IPS-NIHi7 (cell line): ENCODE results near the gene KCNB1.

Experiments used
- DNase-seq: peaks from one replicate; pipeline ENCODE4 v3.0.0; 2012; ENCODE audit warnings: mixed read lengths; ENCODE audit errors: extremely low spot score

The KCNB1 gene

DNA sequence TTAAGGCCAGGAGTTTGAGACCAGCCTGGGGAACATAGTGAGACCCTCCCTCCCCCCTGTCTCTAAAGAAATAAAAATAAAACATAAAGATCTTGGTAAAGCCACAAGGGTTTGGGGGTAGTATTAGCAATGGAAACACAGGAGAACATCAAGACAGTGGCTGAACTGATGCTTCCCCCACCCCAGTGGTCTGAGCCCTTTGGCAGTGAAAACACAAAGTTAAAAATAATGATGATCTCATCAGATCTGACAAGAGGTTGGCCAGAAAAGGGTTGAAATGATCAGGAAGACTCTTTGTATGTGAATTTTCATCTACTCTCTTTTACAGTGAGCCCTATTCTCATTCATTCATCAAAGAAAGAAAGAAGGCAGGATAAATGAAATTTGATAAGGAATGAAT lies 93.7 kb downstream of the KCNB1 start:
- no peak for DNase-seq

DNA sequence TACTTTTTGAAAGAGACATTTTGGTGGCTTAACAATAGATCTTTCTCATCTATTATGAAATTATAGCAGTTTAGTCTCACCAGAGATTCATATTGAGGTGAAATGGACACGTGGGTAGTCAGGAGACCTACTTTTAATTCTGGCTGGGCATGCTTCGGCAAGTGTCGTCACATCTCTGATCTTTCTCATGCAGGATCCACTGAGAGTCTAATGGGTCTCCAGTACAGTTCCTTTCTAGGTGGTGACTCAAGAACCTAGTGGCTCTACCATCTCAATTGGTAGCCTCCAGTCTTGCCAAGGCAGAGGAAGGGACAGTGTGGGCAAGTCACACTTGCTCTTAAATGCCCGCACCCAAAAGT lies 94.9 kb downstream of the KCNB1 start:
- no peak for DNase-seq

DNA sequence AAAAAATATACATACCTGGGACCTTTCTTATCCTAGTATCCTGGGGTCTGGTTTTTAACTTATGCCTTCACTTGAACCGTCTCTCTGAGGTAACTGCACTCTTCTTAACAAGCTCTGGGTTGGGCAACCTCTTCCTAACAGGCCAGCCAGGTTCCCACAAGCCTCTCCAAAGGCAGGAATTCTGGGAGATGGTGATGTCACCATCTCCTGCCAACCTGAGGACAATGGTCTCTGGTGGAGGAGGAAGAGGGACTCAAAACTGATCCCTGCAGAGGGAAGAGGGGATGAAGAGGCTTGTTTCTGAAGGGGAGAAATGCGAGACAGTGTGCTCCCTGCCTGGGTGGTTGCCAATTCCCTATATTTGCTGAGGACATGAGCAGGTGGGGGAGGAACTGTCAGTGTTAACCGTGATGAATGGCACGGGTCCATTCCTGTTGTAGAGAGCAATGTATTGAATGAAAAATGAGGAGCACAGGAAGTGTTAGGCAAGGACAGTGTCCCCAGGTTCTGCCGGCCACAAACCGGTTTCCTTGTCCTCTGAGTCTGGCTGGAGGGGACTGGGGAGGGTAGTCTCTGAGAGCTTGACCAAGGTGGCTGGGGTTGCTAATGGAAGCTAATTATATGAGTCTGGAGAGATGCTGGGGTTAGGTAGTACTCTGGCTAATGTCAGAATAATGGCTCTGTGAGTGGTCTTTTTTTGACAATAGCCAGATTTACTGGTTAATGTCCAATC lies 95.5 kb downstream of the KCNB1 start:
- no peak for DNase-seq

DNA sequence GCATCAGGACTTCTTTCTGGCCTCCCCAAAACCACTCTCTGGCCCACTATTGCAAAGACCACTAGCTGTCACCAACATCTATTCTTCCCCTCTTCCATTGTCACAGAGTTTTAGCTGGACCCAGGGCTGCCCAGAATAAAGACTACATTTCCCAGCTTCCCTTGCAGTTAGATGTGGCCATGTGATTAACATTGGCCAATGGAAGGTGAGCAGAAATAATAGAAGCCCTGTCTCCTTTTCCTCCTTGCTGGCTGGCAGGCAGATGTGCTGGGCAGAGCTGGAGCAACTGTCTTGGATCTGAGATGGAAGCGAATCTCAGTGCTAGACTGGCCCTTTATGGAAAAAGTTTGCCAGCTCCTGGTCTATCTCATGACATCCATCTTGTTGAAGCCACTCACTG lies 97.0 kb downstream of the KCNB1 start:
- DNase-seq: peak; percentile 42

DNA sequence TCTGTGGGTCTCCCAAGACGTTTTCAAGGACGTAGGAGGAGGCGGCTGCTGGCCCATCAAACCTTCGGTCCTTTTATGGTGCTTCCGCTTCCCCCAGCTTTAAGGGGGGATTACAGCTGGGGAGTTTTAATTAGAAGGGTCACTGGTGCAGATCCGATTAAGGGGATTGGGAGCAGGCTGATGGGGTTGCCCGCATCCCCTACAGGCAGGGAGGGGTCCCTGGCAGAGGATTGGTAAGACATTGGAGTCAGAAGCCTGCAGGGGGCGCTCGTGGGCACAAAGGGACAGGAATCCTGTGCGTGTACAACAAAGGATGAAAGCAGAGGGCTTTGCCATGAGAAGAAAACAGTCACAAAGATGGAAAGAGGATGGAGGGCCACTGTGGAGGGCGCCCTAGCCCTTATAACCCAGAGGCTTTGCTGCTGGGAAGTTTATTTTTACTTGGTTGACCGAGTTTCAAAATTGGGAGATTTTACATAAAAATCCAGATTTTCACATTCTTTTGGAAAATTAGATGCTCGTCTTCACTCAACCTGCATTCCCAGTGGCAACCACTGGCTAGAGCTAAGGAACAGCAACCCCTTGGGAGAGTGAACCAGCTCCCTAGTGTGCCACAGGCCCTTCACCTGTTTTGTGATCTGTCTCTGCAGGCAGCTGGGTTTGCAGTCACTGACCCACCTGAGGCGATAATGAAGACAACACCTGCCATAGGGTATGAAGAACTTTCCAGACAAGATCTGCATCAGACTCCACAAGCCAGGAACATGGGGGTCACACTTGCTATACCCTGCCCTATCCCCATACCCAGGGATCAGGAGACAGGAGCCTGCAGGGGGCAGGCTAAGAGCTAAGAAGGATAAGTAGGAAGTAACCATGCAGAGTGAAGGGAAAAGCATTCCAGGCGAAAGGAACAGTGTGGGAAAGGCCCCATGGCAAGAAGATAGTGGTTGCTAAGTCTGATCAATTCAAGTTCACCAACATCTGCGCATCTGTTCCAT lies 97.7 kb downstream of the KCNB1 start:
- peak; percentile 89 for DNase-seq

DNA sequence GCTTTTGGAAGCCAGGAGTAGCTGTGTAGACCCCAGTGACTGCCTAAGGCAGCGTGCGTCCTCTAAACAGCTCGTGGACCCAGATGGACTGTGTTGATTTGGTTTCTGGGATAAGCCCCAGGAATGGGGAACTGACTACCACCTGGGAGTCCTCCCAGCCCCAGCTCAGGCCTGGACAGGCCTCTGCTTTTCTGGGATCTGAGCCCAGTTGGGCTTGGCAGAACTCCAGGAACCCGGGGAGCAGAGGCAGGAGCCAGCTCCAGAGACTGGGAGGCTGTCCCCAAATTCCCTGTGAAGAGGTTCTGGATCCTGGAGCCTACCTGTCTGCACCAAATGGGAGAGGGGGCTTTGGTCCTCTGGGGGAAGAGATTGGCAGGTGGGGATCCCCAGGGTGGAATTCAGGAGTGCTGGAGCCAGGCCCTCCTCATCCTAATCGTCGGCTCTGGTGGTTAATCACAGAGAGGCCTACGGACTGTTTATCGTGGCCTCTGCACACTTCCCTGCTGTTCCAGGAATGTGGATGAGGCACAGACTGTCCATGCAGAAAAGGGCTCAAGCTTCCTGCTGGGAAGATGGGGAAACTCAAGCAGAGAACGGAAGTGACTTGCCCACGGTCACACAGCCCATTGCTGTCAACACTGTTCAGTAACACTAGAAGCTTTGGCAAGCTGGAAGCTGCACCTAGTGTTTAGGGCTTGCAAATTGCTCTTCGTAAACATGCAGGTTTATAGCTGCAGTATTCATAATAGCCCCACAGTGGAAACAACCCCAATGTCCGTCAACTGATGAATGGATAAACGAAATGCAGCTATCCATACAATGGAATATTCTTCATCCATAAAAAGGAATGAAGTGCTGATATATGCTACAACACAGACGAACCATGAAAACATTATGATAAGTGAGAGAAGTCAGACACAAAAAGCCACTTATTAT lies 100.6 kb downstream of the KCNB1 start:
- DNase-seq: no peak

DNA sequence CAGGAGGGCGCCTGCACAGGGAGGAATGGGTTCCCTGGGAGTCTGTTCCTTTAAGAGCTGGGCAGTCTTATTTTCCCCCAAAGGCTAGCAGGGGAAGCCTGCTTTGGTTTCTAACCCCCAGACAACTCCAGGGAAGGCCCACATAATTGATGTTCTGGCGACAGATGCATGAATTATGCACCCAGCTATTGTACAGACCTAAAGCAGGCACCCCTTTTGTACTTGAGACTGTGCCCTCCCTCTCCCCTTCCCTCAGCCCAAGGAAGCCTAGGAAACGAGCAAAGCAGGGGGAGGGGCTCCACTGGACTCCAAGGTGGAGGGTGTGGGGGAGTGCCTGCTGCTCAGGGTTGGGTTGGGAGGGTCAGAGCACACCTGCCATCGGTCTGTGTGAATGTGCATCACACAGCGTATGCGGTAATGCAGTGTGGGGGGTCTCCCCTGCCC lies 102.1 kb downstream of the KCNB1 start:
- peak; percentile 66 for DNase-seq

DNA sequence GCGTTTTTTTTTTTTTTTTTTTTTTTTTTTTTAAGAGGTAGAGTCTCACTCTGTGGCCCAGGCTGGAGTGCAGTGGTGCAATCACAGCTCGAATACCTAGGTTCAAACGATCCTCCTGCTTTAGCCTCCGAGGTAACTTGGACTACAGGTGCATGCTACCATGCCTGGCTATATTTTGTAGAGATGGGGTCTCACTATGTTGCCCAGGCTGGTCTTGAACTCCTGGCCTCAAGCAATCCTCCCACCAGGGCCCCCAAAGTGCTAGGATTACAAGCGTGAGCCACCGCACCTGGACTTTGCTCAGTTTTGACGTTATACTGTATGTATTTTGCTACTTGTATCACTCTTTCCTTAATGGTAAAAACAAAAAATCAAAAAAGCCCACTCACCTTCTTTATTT lies 103.1 kb downstream of the KCNB1 start:
- no peak for DNase-seq

DNA sequence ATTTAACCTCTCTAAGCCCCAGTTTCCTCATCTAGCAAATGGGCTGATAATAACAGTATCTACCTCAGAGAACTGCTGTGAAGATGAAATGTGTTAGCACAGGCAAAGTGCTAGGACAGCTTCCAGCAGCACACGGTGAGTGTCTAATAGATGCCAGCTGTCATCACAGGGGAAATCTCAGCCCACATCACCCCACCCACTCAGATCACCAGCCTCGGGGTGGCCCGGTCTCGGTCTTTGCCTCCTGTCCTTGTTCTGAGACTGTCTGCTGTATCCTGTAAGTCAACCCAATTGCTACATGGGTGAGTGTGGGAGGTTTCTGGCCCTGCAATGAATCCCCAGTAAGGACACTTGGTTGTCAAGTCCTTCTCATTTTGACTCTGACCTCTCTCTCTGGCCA lies 105.1 kb downstream of the KCNB1 start:
- no peak for DNase-seq

DNA sequence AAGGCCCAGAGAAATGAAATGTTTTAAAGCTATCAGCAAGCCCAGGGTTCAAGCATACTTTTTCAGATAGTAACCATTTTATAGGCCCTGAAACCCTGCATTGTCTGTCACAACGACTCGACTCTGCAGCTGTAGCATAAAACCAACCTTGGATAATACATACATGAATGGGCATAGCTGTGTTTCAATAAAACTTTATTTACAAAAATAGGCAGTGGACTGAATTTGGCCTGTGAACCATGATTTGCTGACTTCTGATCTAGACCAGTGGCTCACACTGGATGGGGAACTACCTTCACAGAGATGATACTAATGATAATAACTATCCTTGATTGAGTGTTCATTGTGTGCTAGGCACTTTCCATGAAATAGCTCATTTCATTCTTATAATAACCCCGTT lies 107.3 kb downstream of the KCNB1 start:
- DNase-seq: no peak

DNA sequence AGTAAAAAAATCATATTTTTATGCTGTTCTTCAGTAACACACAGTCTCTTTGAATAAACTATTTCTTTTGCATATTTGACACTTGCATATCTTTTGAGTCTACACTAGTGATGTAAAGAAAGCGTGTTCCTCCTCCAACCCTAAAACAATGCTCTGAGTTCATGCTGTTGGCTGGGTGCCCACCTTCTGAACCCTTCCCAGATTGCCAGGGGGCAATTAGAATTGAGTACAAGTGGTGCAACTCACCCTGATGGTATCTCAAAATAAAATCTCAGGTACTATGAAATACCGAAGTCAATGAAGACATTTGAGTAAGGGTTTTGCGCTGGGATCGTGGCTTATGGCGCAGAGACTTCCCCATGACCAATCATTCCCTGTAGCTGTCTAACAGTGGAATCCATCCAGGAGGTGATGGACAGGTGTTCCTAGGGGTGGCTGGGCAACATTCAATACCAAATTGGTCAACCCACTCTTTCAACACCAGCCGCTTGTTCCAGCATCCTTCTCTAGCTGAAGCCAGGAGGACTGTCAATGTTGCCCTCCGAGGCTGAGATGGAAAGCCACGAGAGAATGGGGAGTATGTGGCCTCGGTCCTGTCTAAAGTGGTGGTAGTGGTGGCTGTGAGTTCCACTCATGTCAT lies 110.3 kb downstream of the KCNB1 start:
- no peak for DNase-seq

DNA sequence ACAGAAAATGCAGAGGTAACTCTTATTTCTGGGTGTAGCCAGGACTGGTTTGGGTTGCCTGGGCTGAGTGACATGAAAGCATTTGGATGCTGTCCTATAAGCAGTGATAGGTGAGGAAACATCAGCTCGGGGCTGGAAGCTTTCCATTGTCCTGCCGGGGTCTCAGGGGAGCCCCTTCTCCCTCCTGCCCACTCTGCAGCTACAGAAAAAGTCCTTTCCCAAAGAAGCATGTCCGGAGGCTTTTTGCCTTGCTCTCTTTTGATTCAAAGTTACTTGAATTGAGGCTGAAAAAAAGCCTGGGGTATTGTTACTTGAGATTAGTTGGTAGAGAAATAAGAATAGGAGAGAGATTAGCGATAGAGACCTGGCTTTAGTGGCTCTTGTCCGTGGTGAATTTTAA lies 113.9 kb downstream of the KCNB1 start:
- DNase-seq: no peak

DNA sequence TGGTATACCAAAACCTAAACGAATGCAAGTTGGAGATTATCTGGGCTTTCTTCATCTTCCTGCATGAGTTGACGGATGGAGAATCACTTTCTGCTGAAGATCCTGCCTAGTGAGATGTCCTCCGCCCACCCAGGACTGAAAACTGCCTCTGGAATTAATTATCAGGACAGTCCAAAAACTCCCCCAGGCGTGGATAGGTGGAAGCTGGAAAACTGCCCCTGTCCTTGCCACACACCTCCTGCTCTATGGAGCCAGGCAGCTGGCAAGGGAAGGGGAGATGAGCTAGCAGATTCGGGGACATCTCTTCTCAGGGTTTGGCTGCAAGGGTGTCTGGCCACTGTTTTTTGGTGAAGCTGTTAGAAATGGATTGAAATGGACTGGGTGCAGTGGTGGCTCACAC lies 115.4 kb downstream of the KCNB1 start:
- DNase-seq: no peak

DNA sequence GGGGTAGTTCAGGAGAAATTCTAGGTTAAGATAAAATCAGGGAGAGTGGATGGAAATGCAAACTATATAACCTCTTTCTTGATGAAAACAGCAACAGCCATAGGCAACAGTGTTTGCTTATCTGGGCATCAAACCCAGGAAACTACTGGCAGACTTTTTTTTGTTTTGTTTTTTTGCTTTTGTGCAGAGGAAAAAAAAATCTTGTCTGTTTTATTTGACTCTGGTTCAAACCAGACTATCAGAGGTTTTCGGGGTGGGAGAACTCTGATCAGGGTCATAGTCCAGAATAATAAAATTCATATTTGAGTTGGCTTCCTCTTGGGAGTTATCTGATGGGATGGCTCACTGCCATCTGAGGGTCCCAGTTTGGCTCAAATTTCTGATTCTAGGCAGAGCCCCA lies 115.8 kb downstream of the KCNB1 start:
- no peak for DNase-seq

DNA sequence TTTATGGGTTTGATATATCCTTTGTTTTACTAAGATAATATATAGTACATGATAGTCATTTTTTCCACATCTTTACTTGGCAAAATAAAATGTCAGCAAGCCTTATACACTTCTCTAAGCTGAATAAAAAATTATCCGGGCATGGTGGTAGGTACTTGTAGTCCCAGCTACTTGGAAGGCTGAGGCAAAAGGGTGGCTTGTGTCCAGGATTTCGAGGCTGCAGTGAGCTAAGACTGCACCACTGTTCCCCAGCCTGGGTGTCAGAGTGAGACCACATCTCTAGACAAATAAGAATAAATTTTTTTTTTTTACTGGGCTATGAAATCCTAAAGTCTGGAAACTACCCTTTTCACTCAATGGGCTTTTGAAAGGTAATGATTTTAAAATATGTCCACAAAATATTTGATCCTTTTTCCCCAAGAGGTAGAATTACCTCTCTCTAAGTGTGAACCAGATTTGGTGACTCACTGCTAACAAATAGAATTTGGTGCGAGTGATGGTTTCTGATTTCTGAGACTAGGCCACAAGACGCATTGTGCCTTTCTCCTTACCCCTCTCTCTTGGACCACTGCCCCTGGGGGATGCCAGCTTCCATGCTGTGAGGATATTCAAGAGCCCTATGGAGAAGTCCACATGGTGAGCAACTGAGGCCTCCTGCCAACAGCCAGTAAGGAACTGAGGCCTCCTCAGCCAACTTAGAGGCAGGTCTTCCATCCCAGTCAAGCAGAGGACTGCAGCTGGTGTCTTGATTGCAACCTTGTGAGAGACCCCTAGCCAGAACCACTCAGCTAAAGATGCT lies 120.4 kb downstream of the KCNB1 start:
- DNase-seq: no peak

DNA sequence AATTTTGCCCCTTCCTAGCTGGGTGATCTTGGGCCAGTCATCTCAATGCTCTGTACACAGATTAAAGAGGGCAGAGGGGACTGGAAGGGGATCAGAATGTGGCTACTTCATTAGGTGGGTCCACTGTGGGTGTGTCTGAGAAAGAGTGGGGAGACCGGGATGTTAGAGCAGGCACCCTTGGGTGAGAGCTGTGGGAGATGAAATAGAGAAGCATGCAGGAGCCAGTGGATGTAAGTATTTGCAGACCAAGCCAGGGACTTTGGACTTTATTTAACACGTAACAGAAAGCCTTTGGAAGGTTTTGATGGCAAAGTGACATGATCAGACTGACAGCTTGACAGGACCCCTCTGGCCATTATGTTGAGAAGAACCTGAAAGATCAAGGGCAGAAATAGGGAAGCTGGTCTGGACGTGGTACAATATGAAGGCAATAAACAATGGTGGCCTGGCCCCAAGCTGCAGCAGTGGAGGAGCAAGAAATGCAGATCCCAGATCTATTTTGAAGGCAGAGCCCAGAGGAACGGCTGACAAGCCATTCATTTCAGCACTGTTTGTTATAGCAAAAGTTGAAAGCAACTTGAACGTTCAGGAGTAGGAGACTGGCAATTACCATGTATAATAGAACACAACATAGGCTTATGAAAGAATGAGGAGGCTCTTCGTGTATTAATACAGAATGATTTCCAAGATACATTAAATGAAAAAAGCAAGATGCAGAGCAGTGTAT lies 122.1 kb downstream of the KCNB1 start:
- DNase-seq: no peak

DNA sequence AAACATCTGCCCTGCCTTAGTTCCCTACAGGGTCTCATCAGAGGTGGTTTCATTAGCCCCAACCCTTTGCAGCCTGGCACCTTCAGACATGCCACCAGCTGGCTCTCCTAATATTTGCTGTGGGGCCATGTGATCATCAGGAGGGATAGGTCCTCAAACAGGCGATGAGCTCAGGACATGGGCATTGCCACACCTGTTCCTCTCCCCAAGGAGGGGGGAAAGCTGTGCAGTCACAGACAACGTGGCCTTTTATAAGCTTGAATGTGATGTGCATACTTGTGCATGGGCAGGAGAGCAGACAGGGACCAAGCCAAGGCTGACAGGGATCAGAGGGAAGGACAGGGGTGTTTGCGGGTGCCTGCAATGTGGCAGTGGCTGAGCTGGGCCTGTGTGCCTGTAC lies 125.8 kb downstream of the KCNB1 start:
- no peak for DNase-seq

DNA sequence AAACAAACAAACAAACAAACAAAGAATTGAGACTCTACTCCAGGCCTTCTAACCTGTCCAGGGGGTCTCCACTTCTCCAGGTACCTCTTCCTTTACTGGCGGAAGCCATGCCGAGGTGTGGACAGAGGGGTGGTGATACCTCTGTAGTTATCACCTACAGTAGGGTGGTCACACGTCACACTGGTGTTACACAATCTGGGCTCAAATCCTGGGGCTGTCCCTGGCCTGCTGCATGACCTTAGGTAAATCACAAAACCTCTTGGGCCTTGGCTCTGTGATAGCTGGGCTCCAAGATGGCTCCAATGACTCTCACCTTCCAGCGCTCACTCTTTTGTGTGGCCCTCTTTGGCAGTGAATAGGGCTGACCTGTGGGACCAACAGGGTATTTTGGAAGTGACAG lies 127.8 kb downstream of the KCNB1 start:
- DNase-seq: no peak

DNA sequence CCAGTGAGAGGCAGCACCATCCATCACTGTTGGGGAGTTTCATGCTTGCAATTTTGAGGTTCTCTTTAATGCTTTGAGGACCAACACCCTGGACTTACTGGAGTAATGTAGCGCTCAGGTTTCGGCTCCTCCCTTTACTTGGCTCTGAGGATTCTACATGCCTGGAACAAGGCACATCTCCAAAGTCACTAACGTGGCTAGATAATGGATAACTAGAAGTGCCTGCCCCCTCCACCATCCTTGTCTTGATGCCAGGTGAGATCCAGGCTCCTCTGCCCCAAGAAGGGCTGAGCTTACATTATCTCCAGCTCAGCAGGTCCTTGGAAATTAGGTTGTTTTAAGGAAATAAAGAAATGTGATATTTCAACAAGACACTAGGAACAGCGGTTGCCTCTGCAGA lies 129.1 kb downstream of the KCNB1 start:
- no peak for DNase-seq

DNA sequence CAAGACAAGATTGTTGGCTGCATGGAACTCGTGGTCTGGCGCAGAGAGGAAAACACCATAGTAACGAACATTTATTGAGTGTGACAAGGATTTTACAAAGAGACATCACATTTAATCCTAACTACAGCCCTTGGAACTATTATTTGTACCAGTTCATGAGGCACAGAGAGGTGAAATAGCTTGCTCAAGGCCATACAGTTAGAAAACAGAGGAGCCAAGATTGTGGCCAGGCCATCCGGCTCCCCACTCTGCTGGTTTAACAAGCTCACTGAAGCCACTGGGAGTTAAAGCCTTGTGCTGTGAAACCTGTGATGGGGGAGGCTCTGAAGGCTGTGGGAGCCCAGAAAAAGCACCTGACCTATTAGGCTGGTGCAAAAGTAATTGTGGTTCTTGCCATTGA lies 129.7 kb downstream of the KCNB1 start:
- DNase-seq: no peak
